ENCODE data around the gene MCF2L. TPM values are rescaled to one million over a fixed set of nuclear protein-coding genes. Genes with fewer than 3 reads are reported as not detected.

Gene MCF2L
- total and polyA plus RNA-seq, 4 donors = 21.0 to 78.7 (median 35.9) TPM

GRCh38 chr13:113049981-113050380 lies 81.0 kb downstream of the MCF2L start:
- no peak for ATAC-seq (ENCODE audit: insufficient read depth, low FRiP score)
- WGBS, 2 donors = 75 to 78% methylated on average over 8 of the region's 8 CpGs
- DNase-seq = no peak
- Histone ChIP-seq H3K9ac (ENCODE audit: insufficient read depth in 1 of 2, low read length in 2 of 2) (no peak overlapping the region), H3K4me1 (ENCODE audit: control insufficient read depth in 5 of 5, insufficient read depth in 5 of 5, low read length in 5 of 5) (peaks cover 0 to 5% (median 1%) of the 10 kb centered on the region in 5 donors), H3K36me3 (ENCODE audit: control insufficient read depth in 4 of 4, insufficient read depth in 4 of 4, low read length in 4 of 4) (peaks cover 0 to 10% (median 0%) of the 10 kb centered on the region in 4 donors), H3K9me3 (ENCODE audit: control insufficient read depth in 4 of 4, insufficient read depth in 3 of 4, low read length in 3 of 4) (no peaks in the 10 kb centered on the region), H3K4me3 (no peak overlapping the region), H3K27ac (ENCODE audit: low read depth in 1 of 2, low read length in 1 of 2) (no peak overlapping the region), H3K27me3 (ENCODE audit: control insufficient read depth in 3 of 3, insufficient read depth in 3 of 3, low read length in 2 of 3) (peaks cover 0 to 12% (median 6%) of the 10 kb centered on the region in 3 donors)
- TF ChIP-seq CTCF (IDR thresholded peaks at IDR 0.05; ENCODE audit: control extremely low read depth, extremely low read depth) = no peak

- ATAC-seq (ENCODE audit: insufficient read depth, low FRiP score) (no peak), DNase-seq (no peak)
- peaks cover 0 to 12% (median 6%) of the 10 kb centered on the region in 3 donors for H3K27me3 ChIP-seq (ENCODE audit: control insufficient read depth in 3 of 3, insufficient read depth in 3 of 3, low read length in 2 of 3)
- no peak for TF ChIP-seq CTCF (IDR thresholded peaks at IDR 0.05; ENCODE audit: control extremely low read depth, extremely low read depth)
- no peak overlapping the region for H3K27ac ChIP-seq (ENCODE audit: low read depth in 1 of 2, low read length in 1 of 2)
- 77 to 91% methylated on average over 36 to 43 of the region's 48 CpGs for WGBS, 2 donors
- peaks cover 0 to 5% (median 0%) of the 10 kb centered on the region in 5 donors for H3K4me1 ChIP-seq (ENCODE audit: control insufficient read depth in 5 of 5, insufficient read depth in 5 of 5, low read length in 5 of 5)
- no peaks in the 10 kb centered on the region for H3K9me3 ChIP-seq (ENCODE audit: control insufficient read depth in 4 of 4, insufficient read depth in 3 of 4, low read length in 3 of 4)
- H3K9ac ChIP-seq (ENCODE audit: insufficient read depth in 1 of 2, low read length in 2 of 2) = no peak overlapping the region
- H3K4me3 ChIP-seq = no peak overlapping the region
- H3K36me3 ChIP-seq (ENCODE audit: control insufficient read depth in 4 of 4, insufficient read depth in 4 of 4, low read length in 4 of 4) = peaks cover 0 to 7% (median 0%) of the 10 kb centered on the region in 4 donors
Measured at GRCh38 chr13:113050734-113051431, 81.9 kb downstream of the MCF2L start.

- Histone ChIP-seq H3K4me3 (no peak overlapping the region), H3K4me1 (ENCODE audit: control insufficient read depth in 5 of 5, insufficient read depth in 5 of 5, low read length in 5 of 5) (peaks cover 0 to 5% (median 0%) of the 10 kb centered on the region in 5 donors), H3K27ac (ENCODE audit: low read depth in 1 of 2, low read length in 1 of 2) (no peak overlapping the region), H3K9me3 (ENCODE audit: control insufficient read depth in 4 of 4, insufficient read depth in 3 of 4, low read length in 3 of 4) (no peaks in the 10 kb centered on the region), H3K36me3 (ENCODE audit: control insufficient read depth in 4 of 4, insufficient read depth in 4 of 4, low read length in 4 of 4) (peaks cover 0 to 6% (median 0%) of the 10 kb centered on the region in 4 donors), H3K9ac (ENCODE audit: insufficient read depth in 1 of 2, low read length in 2 of 2) (no peak overlapping the region), H3K27me3 (ENCODE audit: control insufficient read depth in 3 of 3, insufficient read depth in 3 of 3, low read length in 2 of 3) (peaks cover 0 to 12% (median 6%) of the 10 kb centered on the region in 3 donors)
- DNase-seq (no peak), ATAC-seq (ENCODE audit: insufficient read depth, low FRiP score) (no peak)
- no peak for TF ChIP-seq CTCF (IDR thresholded peaks at IDR 0.05; ENCODE audit: control extremely low read depth, extremely low read depth)
- WGBS, 2 donors = 91 to 94% methylated on average over 14 of the region's 14 CpGs
Measured at GRCh38 chr13:113051641-113052040, 82.6 kb downstream of the MCF2L start.

Measured in lung (tissue), 12 donors.